TTC549 (cell line): ENCODE results near the gene SAAL1.
"Not testable (repeated sequence)": the region's sequence is repeated elsewhere in the genome, so short reads cannot be mapped to it uniquely, and the experiment has no call there.

ENCODE experiments used
- FAIRE-seq: peaks from 2 replicates; lab custom pipeline; 2012; peaks lifted over from hg19 to GRCh38; lab: Jason Lieb, UNC

The SAAL1 gene, protein sequence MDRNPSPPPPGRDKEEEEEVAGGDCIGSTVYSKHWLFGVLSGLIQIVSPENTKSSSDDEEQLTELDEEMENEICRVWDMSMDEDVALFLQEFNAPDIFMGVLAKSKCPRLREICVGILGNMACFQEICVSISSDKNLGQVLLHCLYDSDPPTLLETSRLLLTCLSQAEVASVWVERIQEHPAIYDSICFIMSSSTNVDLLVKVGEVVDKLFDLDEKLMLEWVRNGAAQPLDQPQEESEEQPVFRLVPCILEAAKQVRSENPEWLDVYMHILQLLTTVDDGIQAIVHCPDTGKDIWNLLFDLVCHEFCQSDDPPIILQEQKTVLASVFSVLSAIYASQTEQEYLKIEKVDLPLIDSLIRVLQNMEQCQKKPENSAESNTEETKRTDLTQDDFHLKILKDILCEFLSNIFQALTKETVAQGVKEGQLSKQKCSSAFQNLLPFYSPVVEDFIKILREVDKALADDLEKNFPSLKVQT

DNA sequence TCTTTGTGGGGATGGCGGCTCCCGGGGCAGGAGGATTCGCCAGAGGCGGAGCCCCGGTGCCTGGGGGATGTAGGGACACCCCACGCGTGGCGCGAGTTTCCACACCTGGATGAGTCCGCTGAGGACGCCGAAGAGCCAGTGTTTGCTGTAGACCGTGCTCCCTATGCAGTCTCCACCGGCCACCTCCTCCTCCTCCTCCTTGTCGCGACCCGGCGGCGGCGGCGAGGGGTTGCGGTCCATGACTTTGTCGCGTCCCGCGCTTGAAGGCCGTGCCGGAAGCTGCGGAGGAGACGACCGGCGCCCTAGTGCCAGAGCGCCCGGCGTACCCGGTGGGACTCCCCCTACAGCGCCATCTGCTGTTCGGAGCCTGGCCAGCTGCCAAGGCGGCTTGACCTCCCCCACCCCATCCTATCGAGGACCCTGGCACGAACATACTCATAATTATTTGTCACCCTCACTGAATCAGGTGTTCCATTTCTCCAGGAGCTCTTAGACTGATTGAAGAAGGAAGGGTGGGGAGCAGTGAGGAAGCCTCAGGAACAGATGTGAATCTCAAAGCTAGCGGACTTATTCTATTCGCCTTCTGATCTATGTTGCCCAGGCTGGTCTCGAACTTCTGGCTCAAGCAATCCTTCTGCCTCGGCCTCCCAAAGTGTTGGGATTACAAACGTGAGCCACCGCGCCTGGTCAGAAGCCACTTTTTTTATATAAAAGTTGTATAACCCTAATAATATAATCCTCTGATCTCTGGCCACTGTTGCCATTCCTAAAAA, at the start of gene SAAL1:
Gene SAAL1 (minus strand): TSS at position 281 of the 773 bp plus-strand sequence. CDS start 41 bp downstream, at position 240.
- no peak for FAIRE-seq

DNA sequence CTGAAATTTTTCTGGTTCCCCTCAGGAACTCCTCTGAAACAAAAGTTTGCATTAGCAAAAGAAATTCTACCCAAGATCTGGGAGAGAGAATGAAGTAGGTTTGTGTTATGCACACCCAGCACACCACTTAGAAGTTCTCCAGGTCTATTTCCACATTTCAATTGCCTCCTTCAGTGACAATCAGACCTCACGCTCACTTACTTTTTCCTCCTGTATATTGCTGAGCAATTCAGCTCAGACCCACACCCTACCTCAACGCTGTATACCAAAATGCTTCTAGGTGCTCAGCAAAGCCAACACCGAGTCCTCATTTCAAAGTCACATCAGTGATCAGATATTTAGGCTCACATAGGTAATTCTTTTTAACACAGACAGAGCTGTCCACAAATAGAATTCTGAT, 45.7 kb upstream of the SAAL1 start:
- no peak for FAIRE-seq

DNA sequence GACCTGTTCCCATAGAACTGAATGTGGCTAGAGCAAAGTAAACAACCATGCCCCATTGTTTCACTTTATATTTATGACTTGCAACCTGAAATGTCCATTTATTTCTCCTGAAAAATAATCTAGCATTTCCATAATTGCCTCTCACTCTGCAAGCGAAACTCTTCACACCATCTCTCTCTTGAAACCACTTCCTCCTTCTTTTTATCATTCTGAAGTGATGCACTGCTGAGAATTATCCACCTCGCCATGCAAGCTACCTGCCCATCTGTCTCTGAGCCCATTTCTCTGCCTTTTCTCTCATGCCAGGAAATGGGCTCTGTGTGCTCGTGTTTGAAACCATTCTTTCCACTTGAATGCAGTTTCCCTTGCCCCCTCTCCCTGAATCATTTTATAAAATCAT, 40.0 kb upstream of the SAAL1 start:
- FAIRE-seq, result no peak

DNA sequence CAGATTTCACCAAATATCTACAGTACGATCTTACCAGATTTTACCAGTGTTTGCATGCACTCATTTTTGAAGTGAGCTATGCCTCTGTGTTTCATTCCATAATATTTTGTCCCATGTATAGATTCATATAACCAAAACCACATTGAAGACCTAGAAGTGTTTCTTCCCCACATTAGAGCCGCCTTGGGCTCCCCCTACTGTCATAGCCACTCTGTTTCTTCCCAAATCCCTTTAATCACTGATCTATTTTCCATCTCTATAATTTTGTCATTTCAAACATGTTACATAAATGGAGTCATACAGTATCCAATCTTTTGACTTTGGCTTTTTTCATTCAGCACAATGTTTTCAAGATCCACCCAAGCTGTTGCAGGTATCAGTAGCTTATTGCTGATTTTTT, 39.1 kb upstream of the SAAL1 start:
- no peak for FAIRE-seq

DNA sequence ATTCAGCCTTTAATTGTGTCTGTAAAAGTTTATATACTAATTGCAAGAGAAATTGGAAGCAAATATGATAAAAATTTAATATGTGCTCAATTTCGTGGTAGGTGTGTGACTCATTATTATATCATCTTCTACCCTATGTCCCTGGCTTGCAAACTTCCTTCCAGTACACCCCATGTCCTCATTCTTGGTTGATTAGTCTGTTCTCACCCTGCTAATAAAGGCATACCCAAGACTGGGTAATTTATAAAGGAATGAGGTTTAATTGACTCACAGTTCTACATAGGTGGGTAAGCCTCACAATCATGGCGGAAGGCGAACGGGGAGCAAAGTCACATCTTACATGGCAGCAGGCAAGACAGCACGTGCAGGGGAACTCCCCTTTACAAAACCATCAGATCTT, 38.4 kb upstream of the SAAL1 start:
- FAIRE-seq, result no peak

DNA sequence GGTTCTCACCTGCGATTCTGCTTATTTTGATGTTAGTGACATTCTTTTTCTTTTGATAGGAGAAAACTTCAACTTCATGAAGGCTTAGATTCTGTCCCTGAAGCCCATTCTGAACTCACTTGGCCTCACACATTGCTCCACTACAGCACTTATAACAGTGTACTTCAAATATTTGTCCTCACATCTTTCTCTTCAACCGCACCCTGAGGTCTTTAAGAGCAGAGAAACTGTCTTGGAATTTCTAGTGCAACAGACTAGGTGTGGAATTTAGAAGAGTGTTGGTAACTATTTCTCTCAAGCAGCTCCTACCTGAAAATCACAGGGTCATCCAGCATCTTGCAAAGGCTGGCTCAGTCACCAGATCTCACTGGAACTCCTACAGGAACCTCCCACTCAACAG, 34.3 kb upstream of the SAAL1 start:
- no peak for FAIRE-seq

DNA sequence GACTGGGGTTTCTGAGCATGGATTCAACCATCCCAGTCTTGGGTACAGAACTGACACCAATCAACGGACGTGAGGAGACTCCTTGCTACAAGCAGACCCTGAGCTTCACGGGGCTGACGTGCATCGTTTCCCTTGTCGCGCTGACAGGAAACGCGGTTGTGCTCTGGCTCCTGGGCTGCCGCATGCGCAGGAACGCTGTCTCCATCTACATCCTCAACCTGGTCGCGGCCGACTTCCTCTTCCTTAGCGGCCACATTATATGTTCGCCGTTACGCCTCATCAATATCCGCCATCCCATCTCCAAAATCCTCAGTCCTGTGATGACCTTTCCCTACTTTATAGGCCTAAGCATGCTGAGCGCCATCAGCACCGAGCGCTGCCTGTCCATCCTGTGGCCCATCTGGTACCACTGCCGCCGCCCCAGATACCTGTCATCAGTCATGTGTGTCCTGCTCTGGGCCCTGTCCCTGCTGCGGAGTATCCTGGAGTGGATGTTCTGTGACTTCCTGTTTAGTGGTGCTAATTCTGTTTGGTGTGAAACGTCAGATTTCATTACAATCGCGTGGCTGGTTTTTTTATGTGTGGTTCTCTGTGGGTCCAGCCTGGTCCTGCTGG, 31.4 kb upstream of the SAAL1 start:
- FAIRE-seq, result no peak

DNA sequence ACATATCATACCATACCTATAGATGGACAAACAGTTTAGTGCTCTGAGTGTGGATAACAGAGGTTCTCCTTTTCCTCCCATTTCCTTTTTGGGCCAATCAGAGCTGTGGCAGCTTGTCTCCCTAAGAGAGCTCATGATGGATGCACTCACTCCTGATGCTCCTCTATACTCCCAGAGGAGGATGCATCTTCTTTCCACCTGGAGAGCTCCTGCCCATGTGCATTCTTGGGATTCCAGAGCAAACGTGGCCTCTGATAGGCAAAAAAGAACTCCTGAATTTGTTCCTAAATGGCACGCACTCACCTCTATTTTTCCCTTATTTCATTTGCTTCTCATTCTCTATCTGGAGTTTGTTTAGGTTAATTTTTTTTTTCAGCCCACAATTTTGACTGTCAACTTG, 29.4 kb upstream of the SAAL1 start:
- FAIRE-seq, result no peak

DNA sequence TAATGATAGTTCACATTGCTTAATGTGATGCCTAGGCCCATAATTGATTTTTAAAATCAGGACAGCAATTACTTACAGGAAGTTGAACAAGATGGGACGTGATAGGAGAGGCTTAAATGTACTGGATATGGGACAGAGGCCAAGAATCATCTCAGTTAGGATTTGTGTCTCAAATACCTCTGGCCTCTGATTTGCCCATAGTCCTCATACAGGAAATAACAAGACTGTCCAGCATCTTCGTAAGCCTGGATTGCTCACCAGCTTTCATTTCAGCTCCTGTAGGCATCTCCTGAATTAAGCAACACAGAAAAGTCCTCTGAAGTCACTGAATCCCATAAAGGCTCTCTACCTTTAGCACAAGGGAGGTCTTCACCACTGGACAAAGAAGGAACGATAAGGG, 26.5 kb upstream of the SAAL1 start, which contains the start of gene MRGPRX3:
Gene MRGPRX3 (plus strand): TSS at position 231 of the 400 bp plus-strand sequence. CDS start 4,632 bp downstream, outside the sequence.
- FAIRE-seq, result no peak

DNA sequence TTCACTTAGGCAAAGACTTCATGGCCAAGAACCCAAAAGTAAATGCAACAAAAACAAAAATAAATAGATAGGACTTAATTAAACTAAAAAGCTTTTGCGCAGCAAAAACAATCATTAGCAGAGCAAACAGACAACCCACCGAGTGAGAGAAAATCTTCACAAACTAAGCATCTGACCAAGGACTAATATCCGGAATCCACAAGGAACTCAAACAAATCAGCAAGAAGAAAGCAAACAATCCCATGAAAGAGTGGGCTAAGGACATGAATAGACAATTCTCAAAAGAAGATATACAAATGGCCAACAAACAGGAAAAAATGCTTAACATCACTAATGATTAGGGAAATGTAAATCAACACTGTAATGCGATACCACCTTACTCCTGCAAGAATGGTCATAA, 25.2 kb upstream of the SAAL1 start:
- FAIRE-seq, result not testable (repeated sequence)

DNA sequence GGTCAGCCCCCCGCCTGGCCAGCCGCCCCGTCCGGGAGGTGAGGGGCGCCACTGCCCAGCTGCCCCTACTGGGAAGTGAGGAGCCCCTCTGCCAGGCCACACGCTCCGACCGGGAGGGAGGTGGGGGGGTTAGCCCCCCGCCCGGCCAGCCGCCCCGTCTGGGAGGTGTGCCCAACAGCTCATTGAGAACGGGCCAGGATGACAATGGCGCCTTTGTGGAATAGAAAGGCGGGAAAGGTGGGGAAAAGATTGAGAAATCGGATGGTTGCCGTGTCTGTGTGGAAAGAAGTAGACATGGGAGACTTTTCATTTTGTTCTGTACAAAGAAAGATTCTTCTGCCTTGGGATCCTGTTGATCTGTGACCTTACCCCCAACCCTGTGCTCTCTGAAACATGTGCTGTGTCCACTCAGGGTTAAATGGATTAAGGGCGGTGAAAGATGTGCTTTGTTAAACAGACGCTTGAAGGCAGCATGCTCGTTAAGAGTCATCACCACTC, 15.5 kb upstream of the SAAL1 start:
- not testable (repeated sequence) for FAIRE-seq

DNA sequence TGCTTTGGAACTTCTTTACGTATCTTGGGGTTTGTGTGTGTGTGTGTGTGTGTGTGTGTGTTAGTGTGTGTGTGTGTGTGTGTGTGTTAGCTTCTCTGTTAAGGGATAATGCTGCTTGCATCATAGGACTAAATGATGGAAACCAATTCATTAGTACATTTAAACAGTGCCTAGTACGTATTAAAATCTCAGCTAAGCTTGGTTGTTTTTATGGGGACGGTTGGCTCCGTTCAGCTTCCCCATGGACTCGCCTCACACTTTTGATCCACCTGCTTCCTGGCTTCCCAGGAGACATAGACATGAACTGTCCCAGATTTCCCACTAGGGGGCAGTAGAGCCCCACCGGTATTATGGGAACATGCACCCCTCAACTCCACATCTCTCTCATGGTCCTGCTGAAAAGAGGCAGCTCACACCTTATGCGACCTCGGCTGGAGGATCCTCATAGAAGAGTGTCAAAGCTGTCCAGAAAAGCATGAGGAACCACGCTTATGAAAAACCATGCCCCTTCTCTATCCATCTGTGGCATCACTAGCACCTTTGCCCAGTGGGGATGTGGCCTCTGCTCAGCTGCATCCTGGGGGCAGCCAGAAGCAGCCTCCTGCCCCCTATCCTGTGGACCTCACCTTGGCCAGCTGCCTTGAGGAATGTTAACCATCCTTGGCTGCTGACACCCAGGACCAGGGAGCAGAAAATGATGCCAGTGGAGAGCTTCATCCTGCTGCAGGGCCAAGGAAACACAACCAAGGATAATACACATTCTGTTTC, 9.7 kb upstream of the SAAL1 start:
- FAIRE-seq, result no peak

DNA sequence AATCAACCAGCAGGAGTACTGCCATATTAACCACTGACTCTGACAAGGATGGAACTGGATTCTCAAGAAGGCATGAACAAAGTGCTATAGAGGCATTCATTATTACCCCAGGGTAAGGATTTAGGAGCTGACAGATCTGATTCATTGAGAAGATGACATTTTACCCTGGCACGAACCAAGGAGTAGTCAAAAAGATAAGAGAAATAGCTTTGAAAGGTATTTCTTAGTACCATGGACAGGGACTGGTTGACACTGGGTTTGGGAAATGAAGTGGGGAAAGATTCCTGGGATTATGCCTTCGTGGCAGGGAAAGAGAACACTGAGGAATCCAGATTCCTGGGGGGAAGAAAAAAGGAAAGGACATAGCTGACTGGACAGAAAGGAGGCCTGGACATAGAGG, 5.1 kb upstream of the SAAL1 start:
- FAIRE-seq, result no peak

DNA sequence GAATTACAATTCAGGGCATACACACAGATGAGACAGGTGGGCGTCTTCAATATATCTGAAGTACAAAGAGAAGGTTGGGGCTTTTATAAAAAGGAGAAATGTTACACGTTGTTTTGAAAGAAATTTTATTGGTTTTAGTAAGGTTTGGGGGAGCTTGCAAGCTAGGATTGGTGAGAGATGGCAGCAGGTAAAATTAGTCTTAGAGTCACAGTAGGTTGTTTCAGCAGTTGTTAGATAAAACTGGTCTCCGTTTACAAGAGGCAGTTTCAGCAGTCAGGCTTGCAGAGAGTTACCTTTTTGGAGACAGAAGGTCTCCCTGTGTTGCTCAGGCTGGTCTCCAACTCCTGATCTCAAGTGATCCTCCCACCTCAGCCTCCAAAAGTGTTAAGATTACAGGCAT, 2.4 kb upstream of the SAAL1 start:
- no peak for FAIRE-seq

DNA sequence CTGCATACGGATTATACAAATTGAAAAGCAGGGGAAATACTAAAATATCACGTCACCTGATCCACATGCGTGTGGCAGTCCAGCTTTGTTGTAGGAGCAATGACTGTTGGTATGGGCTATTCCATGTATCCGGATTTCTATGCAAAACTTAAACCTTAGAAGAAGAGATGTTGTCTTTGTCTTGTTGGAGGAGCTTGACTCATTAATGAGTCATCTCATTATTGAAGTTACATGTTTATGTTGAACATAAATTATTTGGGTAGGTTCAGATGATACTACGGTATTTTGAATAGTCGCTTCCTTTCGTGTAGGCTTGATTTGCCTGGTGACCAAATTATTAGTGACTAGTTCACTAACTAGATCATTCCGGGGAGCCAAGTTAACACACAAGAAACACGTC, 806 bp upstream of the SAAL1 start:
- no peak for FAIRE-seq

DNA sequence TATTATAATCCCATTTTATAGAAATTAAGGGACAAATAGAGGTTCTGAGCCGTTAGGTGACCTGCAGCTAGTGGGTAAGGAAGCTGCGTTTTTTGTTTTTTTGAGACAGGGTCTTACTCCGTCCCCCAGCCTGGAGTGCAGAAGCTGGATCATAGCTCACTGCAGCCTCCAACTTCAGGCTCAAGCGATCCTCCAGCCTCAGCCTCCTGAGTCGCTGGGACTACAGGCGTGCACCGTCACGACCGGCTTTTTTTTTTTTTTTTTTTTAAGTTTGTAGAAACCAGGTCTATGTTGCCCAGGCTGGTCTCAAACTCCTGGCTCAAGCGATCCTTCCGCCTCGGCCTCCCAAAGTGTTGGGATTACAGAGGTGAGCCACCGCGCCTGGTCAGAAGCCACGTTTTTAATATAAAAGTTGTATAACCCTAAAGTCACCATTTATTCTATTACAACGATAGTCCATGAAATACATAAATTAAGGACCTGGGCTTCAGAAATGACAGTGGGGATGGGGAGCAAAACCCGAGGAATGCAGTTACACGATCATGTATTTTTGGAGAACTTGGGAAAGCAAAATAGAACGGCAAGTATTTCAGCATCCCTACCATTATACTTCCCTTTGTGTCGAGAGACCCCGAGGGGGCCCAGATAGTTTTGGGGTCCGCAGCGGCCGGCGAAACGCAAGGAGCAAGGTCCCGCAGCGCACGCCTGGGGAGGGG, 638 bp downstream of the SAAL1 start:
- no peak for FAIRE-seq

DNA sequence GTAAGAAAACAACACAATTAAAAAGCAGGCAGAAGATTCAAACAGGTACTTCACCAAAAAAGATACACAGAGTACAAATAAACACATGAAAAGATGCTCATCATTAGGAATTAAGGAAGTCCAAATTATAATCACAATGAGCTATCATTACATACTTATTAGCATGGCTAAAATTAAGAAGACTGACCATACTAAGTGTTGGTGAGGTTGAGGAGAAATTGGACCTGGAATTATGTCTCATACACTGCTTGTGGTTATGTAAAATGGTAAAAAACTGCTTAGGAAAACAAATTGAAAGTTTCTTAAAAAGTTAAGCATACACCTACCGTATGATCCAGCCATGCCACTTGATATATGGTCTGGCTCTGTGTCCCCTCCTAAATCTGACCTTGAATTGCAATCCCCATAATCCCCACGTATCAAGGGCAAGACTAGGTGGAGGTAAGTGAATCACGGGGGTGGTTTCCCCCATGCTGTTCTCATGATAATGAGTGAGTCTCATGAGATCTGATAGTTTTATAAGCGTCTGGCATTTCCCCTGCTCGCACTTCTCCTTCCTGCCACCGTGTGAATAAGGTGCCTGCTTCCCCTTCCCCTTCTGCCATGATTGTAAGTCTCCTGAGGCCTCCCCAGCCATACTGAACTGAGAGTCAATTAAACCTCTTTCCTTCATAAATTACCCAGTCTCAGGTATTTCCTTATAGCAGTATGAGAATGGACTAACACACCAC, 4.8 kb downstream of the SAAL1 start:
- no peak for FAIRE-seq

DNA sequence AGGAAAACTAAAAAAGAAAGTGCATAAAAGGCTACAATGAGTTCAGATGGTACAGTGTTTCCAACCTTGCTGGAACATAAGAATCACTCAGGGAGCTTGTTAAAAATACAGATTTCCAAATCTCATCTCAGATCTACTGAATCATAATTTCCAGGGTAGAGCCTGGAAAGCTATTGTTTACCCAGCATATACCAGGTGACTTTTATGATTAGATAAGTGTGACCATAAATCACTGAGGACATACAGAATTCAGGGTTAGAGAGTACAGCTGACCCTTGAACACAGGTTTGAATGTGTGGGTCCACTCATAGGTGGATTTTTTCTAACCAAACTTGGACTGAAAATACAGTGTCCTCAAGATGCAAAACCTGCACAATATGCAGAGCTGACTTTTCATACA, 11.9 kb downstream of the SAAL1 start:
- FAIRE-seq, result no peak

DNA sequence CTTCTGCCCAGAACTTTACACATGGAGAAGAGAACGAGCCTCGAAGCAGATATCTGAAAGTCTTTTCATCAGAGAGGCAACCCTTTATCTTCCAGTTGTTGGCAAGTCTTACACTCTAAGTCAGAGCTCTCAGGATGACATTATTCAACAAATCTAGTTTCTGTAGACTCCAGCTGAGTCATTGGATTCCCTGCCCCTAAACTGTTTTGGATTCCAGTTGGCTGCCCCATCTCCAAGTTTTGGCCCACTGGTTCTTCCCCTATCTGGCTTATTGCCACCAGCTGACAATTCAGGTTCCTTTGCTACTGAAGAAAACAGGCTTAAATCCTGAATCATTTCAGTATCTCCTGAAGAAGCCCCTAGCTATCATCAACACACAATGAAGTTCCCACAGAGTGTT, 14.2 kb downstream of the SAAL1 start:
- no peak for FAIRE-seq

DNA sequence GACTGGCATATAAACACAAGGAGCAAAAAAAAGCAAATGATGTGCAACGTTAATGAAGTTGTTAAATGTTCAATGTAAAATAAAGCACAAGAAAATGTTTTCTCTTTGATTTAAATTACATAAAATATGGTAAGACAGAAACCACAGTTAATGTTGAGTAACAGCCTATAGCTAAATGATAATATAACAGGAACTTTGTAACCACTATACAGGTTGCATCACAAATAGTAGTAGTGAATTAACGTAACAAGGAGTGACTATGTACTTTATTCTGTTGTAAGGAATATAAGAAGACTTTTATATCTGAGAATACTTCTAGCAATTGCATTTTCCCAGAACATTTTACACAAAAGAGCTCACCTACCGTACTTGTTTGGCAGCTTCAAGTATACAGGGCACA, 16.9 kb downstream of the SAAL1 start:
- no peak for FAIRE-seq

DNA sequence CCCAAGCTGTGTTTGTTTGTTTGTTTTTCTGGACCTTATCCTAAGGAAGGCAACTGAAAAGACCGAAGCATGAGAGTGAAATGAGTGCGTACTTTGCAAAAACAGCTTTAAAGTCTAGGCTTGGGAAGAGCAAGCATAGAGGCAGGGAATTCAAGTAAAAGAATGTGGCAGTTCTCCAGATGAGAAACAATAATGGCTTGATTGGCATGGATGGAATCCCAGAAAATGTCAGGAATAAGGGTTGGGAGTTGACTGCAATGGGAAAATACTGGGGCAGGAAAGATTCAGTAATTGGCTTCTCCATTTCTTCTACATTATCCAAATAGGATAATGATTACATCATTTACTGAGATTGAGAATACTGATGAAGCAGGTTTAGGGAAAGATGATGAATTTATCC, 17.5 kb downstream of the SAAL1 start:
- FAIRE-seq, result no peak
